AG10803 (cell line): ENCODE data around the gene ZBTB20.

Experiments
- DNase-seq: peaks from one replicate; pipeline ENCODE4 v3.0.0; 2010; ENCODE audit warnings: low read depth
- H3K4me3 ChIP-seq: 2 replicates; pipeline ENCODE4 v1.5.1; 2011; ENCODE audit warnings: mild to moderate bottlenecking, low read length, control low read depth
- CTCF ChIP-seq: conservative IDR thresholded peaks from 2 replicates; pipeline ENCODE4 v1.5.1; 2011; ENCODE audit warnings: mild to moderate bottlenecking, low read length, control low read depth, inconsistent platforms

The ZBTB20 gene

DNA sequence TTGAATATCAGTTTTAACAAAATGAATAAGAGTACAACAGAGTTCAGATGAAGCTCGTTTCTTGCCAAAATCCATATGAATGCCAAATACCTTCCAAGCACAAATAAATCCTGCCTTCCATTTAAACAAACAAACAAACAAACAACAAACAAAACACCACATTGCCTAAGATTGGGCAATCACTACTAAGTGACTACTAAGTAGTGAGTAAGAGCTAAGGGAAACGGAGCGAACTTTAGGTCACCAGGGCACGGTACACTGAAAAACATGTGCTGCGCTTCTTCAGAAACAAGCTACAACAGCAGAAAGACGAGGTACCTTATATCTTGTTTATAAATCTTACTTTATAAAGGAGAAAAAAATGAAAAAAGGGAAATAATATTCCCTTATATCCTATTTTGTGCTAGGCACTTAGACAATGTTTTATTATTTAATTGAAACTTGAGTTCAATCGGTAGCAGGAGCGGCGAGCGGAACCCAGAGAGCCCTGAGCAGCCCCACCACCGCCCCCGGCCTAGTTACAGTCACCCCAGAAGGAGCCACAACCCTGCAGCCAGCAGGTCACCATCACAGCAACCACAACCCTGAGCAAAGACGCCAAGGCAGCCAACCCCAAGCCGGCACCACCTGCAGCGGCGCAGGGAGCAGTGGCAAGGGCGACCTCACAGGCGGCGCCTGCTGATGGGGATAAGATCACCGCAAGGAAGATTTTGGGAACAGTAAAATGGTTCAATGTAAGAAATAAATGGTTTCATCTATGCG is 216.9 kb downstream of the ZBTB20 start:
- no peak for TF ChIP-seq CTCF
- DNase-seq = peak; percentile 0
- H3K4me3 ChIP-seq = no peak overlapping the region

GRCh38 chr3:114928989-114929640 is 218.0 kb downstream of the ZBTB20 start:
- H3K4me3 ChIP-seq = no peak overlapping the region
- peak; percentile 1 for DNase-seq
- TF ChIP-seq CTCF = no peak

- DNase-seq = no peak
- no peak overlapping the region for H3K4me3 ChIP-seq
Measured at GRCh38 chr3:114904633-114905032, 242.5 kb downstream of the ZBTB20 start.

DNA sequence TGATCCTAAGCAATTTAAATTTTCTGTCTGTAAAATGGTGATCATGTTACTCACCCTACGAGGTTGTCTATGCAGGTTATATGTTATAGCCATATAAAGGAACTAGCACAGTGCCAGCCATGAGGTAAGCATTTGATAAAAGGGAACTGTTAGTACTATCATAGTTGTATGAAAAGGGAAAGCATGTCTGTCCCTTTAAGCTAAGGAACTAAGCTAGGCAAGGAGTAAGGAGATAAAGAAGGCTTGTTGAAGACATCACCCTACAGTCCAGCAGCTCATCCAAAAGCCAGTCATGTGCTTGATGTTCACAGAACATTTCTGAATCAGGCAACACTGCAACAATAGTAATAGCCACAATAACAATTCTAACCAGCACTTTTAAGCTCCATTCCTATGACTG is 243.9 kb downstream of the ZBTB20 start:
- no peak for TF ChIP-seq CTCF
- no peak overlapping the region for H3K4me3 ChIP-seq
- no peak for DNase-seq

More at GRCh38 chr3:114904633-114905032, 242.5 kb downstream of the ZBTB20 start:
- TF ChIP-seq CTCF = no peak

GRCh38 chr3:114902691-114903101 is 244.4 kb downstream of the ZBTB20 start:
- DNase-seq = peak; percentile 28
- TF ChIP-seq CTCF = no peak
- H3K4me3 ChIP-seq = no peak overlapping the region

DNA sequence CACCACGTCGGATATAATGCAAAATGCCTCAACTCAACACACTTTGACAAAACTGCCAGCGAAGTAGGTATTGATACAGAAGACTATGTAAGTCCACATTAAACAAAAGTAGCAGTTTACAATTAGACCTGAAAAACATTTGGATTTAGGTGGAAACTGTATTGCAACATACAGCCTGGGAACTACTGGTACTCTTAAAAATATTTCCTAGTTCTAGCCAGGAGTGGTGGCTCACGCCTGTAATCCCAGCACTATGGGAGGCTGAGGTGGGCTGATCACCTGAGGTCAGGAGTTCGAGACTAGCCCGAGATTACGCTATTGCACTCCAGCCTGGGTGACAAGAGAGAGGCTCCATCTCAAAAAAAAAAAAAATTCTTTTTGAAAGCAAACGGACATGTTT is 246.2 kb downstream of the ZBTB20 start:
- DNase-seq = peak; percentile 17
- peak overlapping the region; percentile 55 for H3K4me3 ChIP-seq
- TF ChIP-seq CTCF = no peak
